ES-I3 (cell line): Measurements from ENCODE around the gene CA10.

Experiments used
- H3K36me3 ChIP-seq: 2 replicates; pipeline ENCODE4 v1.6.1; 2013; ENCODE audit warnings: mild to moderate bottlenecking, low read length, control low read depth, moderate library complexity; ENCODE audit not compliant: insufficient read depth
- H3K4me1 ChIP-seq: 2 replicates; pipeline ENCODE4 v1.6.1; 2013; ENCODE audit warnings: mild to moderate bottlenecking, control low read depth, low read length; ENCODE audit not compliant: insufficient read depth
- H3K9ac ChIP-seq: 2 replicates; pipeline ENCODE4 v1.6.1; 2013; ENCODE audit warnings: low read depth, mild to moderate bottlenecking, low read length, moderate library complexity
- H3K9me3 ChIP-seq: 2 replicates; pipeline ENCODE4 v1.6.1; 2013; ENCODE audit warnings: mild to moderate bottlenecking, low read length, moderate library complexity; ENCODE audit not compliant: control insufficient read depth, insufficient read depth

Gene CA10

DNA sequence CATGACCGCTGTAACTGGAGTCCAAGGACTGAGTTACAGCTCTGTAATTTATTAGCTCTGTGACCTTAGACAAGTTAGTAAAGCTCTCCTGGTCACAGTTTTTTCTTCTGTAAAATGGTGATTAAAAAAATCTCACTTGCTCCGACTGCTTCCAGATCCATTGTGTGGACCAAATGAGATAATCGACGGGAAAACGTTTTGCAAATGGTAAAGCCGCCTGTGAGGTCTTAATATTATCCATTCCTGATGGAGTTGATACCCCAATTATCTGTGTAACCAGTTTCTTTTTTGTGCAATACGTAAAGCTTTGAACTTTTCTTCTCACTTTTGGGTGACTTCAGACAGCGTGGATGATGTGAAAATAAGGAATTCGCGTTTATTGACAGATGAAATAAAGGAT lies 475.2 kb downstream of the CA10 start:
- no peaks in the 10 kb centered on the region for H3K4me1 ChIP-seq
- no peaks in the 10 kb centered on the region for H3K9me3 ChIP-seq
- no peaks in the 10 kb centered on the region for H3K36me3 ChIP-seq
- no peak overlapping the region for H3K9ac ChIP-seq

DNA sequence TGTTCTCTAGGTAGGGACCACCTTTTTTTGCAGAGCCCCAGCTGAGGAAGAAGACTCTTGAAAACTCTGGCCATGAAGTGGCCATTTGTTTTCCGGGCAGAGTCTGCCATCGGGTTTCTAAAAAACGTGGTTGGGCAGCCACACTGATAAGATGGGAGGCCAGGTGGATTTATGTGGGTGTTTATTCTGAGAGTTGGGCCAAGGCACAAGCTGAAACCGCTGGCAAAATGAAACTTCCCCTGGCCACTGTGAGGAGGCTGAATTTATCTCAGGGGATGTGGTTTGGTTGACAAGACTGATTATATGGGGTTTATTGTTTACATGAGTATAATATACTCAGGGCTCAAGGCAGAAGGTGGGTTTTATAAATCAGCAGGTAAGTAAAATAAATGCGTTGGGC lies 476.4 kb downstream of the CA10 start:
- Histone ChIP-seq H3K4me1 (no peaks in the 10 kb centered on the region), H3K9ac (no peak overlapping the region), H3K9me3 (no peaks in the 10 kb centered on the region), H3K36me3 (no peaks in the 10 kb centered on the region)

DNA sequence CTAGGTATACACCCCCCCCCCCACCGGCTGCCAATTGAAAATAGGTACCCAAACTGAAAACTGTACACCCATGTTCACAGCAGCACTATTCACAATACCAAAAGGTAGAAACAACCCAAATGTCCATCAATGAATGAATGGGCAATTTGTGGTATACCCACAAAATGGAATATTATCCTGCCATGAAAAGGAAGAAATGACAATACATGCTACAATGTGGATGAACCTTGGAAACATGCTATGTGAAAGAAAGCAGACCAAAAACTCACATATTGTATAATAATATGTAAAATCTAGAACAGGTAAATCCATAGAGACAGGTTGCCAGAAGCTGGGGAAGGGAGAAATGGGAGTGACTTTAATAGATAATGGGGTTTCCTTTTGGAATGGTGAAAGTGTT lies 480.6 kb downstream of the CA10 start:
- no peaks in the 10 kb centered on the region for H3K36me3 ChIP-seq
- H3K9ac ChIP-seq: no peak overlapping the region
- H3K9me3 ChIP-seq: no peaks in the 10 kb centered on the region
- H3K4me1 ChIP-seq: no peaks in the 10 kb centered on the region

DNA sequence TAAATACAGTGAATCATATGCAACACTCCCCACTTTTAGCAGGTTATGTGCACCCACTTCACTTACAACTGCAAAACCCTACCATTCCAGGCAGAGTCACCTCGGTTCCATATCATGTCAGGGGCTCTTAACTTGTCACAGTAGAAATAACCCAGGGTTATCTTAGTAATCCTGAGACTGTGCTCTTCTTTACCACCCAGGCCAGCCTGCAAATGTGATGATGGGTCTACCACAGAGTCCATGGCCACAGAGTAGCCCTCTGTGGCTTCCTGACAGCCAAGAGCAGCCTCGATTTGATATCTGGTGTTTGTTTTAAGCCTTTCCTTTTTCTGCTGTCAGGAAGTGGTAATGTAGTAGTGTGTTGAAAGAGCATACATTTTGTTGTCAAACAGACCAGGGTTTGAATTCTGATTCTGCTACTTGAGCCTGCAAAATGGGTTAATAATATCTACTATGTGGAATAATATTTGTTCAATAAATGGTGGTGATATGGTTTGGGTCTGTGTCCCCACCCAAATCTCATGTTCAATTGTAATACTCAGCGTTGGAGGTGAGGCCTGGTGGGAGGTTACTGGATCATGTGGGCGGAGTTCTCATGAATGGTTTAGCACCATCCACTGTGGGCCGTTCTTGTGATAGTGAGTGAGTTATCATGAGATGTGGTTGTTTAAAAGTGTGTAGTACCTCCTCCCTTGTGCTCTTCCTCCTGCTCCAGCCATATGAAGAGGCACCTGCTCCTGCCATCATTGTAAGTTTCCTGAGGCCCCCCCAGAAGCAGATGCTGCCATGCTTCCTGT lies 481.6 kb downstream of the CA10 start:
- Histone ChIP-seq H3K9me3 (no peaks in the 10 kb centered on the region), H3K4me1 (no peaks in the 10 kb centered on the region), H3K36me3 (no peaks in the 10 kb centered on the region), H3K9ac (no peak overlapping the region)

DNA sequence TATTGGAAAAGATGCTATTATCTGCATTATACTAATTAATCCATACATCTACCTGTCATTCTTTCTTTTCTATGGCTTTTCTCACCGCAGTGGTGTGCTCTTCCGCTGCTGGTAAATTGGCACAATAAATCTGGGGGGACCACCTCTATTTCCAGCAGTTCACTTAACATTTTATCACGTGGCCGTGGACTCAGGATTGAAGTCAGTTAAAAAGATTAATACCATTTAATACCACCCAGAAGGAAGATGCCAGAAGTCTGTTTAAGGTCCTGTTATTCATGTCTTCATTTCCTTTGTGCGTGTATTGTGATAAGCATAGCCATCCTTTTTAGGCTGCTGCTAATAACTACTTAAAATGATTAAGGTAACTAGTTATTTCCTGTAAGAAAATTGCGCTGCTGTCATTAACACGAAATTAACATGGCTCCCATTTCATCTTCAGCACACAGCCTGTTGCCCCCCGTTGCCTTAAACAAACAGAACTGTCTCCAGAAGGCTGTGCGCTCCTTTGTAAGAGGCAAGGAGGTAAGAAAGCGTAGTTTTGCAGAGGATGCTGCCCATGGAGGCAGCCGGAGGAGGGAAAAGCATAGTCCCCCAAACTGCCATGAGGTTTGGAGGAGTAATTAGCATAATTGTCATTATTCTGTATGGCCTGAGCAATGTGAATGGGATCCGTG lies 483.8 kb downstream of the CA10 start:
- Histone ChIP-seq H3K4me1 (no peaks in the 10 kb centered on the region), H3K36me3 (no peaks in the 10 kb centered on the region), H3K9me3 (no peaks in the 10 kb centered on the region), H3K9ac (no peak overlapping the region)

DNA sequence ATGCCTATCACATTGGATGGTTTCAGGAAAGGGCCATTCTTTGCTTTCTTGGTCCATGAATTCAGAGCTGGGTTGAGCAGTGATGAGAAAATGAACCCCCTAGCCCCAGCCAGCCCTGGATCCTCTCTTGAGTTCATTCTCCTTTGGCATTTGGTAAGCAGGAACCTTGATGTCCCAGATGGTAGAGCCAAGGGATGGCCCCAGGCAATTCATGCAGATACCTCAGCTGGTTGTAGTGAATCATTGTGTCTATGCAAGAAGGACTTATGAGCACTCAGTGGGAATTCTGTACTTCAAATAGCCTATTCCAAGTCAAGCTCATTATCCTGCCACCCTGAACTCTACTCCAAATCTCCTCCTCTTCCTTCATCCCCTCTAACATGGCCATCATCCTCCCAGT lies 485.4 kb downstream of the CA10 start:
- Histone ChIP-seq H3K9ac (no peak overlapping the region), H3K4me1 (no peaks in the 10 kb centered on the region), H3K36me3 (no peaks in the 10 kb centered on the region), H3K9me3 (no peaks in the 10 kb centered on the region; the same call in 1 of the 2 replicates)

DNA sequence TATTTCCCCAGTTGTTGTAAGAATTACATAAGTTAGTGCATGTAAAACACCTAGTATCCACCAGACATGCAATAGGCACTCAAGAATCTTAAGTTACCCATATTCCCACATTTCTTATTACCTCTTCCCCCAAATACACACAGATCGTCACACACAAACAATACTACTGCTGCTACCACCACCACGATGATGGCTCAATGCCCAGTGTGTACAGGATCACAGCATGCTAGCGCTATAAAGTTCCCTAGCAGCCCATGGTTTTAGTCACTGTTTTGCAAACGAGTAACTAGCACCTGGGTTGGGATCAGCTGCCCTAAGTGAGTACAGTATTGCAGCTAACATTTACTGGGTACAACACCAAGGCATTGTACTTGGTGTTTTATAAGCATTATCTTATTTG lies 486.4 kb downstream of the CA10 start:
- Histone ChIP-seq H3K9me3 (no peaks in the 10 kb centered on the region; the same call in 1 of the 2 replicates), H3K9ac (no peak overlapping the region), H3K4me1 (no peaks in the 10 kb centered on the region), H3K36me3 (no peaks in the 10 kb centered on the region)

DNA sequence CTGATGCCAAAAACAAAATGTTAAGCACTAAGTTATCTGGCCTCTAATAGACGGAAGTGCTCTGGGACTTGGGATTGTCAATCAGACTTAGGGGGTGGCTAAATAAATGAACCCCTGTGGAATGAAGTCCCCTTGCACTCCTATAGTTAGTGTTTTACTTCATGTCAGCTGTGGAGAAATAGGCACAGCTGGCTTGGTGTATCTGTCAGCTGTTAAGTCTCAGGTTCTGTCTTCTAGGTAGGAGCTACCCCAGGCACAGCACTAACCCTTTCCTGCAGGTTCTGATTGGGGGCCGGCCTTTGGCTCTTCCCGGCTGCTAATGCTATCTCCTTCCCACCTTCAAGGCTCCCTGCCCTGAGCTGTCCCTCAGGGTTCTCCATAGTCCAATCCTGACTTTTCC lies 487.6 kb downstream of the CA10 start:
- Histone ChIP-seq H3K4me1 (no peaks in the 10 kb centered on the region), H3K36me3 (no peaks in the 10 kb centered on the region), H3K9me3 (no peaks in the 10 kb centered on the region; the same call in 1 of the 2 replicates), H3K9ac (no peak overlapping the region)

DNA sequence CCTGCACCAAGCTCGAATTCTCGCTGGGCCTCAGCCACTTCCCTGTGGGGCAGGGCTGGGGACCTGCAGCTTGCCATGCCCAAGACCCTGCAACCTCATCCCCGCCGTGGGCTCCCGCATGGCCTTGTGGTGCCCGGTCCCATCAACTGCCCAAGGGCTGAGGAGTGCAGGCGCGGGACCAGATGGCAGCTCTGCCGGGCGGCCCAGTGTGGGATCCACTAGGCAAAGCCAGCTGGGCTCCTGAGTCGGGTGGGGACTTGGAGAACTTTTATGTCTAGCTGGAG lies 489.6 kb downstream of the CA10 start:
- H3K9ac ChIP-seq: no peak overlapping the region
- no peaks in the 10 kb centered on the region for H3K36me3 ChIP-seq
- H3K4me1 ChIP-seq: no peaks in the 10 kb centered on the region
- no peaks in the 10 kb centered on the region; the same call in 1 of the 2 replicates for H3K9me3 ChIP-seq

DNA sequence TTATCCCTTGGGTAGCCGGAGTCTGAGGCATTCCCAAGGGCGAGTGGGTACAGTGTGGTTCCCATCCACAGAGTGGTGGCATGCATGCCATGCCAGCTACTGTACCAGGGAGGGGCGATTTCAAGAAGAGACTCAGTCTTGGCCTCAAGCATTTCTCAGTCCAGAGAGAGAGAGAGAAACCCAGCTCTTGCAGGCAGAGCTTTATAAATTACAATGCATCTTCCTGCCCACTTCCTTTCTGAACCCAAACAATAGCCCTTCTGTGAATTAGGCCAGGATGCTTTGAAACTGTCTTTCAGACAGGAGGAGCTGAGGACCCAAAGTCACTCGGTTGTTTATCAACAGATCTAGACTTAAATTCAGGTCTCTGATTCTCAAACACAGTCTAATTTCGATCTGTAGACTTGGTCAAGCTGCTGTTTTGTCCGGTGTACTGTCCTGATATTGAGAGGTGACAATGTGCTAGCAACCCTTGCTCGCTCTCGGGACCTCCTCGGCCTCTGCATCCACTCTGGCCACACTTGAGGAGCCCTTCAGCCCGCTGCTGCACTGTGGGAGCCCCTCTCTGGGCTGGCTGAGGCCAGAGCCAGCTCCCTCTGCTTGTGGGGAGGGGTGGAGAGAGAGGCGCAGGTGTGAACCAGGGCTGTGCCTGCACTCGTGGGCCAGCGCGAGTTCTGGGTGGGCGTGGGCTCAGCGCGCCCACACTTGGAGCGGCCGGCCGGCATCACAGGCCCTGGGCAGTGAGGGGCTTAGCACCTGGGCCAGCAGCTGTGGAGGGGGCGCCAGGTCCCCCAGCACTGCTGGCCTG lies 490.2 kb downstream of the CA10 start:
- Histone ChIP-seq H3K36me3 (no peaks in the 10 kb centered on the region), H3K4me1 (no peaks in the 10 kb centered on the region), H3K9ac (no peak overlapping the region), H3K9me3 (no peaks in the 10 kb centered on the region; the same call in 1 of the 2 replicates)

DNA sequence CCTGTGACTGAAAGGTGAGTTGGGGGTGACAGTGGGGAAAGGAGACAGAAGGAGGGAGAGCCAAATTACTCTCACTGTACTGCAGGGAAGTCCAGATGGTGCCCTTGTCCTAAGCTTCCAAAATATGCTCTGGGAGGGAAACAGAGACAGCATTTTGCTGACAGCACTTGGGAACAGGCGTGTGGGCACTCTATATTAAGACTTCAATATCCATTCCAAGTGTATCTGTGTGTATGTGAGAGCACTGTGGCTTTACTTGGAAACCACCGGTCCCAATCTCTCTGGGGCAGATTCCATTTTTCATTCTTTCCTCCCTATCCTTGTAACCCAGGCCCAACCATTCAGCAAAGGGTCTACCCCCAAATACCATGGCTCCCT lies 490.8 kb downstream of the CA10 start:
- Histone ChIP-seq H3K36me3 (no peaks in the 10 kb centered on the region), H3K4me1 (no peaks in the 10 kb centered on the region), H3K9me3 (no peaks in the 10 kb centered on the region; the same call in 1 of the 2 replicates), H3K9ac (no peak overlapping the region)

DNA sequence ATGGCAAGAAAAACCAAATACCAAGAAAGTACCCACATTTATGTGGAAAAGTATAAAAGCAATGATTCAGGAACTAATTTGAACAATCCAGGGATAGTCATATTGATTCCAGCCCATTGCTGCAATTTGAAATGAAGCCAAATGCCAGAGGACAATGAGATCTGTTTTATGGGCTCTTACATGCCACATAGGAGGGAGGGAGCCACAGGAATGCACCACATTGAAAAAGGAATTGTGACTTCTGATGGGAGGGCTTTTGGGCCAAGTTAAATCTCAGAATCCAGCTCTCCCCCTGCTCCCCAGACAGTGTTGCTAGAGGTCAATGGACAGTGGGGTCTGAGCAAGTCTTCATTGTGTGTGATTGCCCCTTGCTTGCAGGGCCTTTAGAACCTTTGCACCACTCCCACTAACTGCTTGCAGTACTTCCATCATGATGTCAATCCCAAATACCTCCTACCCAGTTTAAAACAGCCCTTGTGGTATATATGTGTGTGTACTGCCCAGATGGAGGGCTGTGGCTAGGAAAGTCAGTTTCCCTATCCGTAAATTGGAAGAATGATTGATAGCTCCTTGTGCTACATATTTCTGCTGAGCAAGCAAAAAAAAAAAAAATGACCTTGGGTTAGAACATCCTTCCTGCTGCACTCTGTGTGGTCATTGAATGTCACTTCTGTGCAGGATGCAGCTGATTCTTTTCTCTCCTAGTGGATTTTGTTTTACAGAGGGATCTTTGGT lies 491.4 kb downstream of the CA10 start:
- Histone ChIP-seq H3K9me3 (no peaks in the 10 kb centered on the region; the same call in 1 of the 2 replicates), H3K36me3 (no peaks in the 10 kb centered on the region), H3K4me1 (no peaks in the 10 kb centered on the region), H3K9ac (no peak overlapping the region)

DNA sequence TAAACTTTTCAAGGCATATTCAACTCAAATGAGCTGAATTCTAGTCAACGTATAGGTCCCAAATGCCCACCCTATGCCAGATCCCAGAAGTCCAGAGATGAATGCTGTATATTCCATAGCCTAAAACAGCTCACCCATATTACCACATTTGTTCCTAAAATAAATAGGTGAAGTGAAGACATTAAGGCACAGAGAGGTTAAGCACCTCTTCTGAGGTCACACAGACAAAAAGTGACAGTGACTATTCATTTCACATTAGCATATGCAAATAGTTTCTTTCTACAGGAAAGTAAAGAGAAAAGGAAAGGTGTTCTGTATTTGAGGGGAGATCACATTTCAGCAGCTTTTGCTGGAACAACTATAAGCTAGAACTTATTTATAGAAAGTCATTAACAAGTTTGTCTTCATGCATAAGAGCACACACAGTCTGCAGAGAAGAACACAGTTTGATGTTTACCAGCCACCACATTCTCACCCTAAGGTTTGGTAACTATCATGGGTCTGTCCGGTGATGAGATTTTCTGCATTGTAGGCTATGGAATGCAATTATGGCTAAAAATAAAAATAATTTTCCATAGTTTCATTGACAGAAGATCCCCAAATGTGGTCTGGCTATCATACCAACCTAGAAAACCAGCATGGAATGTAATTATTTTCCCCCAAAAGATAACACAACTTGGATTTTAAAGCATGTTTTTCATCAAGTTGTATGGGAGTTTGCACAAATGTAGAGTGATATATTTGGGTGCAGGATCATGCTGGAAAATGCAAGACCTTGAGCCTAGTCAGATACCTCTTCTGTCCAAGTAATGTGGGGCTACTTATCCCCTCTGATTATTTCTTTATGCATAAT lies 496.1 kb downstream of the CA10 start:
- no peaks in the 10 kb centered on the region for H3K36me3 ChIP-seq
- H3K9me3 ChIP-seq: no peaks in the 10 kb centered on the region
- no peaks in the 10 kb centered on the region for H3K4me1 ChIP-seq
- no peak overlapping the region for H3K9ac ChIP-seq
